K562 (cell line): ENCODE measurements around the gene CFAP69.

Source experiments
- FOXA1 ChIP-seq: fragments of 450-650 bp; IDR thresholded peaks from 2 replicates; pipeline ENCODE4 v1.6.1; 2016; ENCODE audit warnings: mild to moderate bottlenecking, borderline replicate concordance
- MTA2 ChIP-seq: fragments of 450-650 bp; IDR thresholded peaks from 2 replicates; pipeline ENCODE4 v1.6.1; 2016; ENCODE audit warnings: low read depth
- NFIC ChIP-seq: fragments of 450-650 bp; IDR thresholded peaks from 2 replicates; pipeline ENCODE4 v1.6.1; 2017; ENCODE audit warnings: mild to moderate bottlenecking, inconsistent platforms
- SMAD3 ChIP-seq: fragments of 450-650 bp; formaldehyde crosslinking; conservative IDR thresholded peaks from 2 replicates; pipeline ENCODE4 v1.4.0; 2020; ENCODE audit warnings: mild to moderate bottlenecking
- SREBF1 ChIP-seq: fragments of 150-350 bp; IDR thresholded peaks from 2 replicates; pipeline ENCODE4 v1.6.1; 2014; ENCODE audit warnings: antibody characterized with exemption, low read depth, low read length, borderline replicate concordance
- ZC3H11A ChIP-seq: IDR thresholded peaks from 2 replicates; pipeline ENCODE4 v1.6.1; 2012; ENCODE audit warnings: low read depth, low read length, improper control_type of control experiment
- ZNF121 ChIP-seq: sonication (generic); formaldehyde crosslinking; conservative IDR thresholded peaks from 2 replicates; pipeline ENCODE4 v1.8.0; 2022; ENCODE audit warnings: missing genetic modification reagents
- TF ChIP-seq, protein P1 (sequence below), 3 experiments: IDR thresholded peaks in 2 of 3; conservative IDR thresholded peaks in 1 of 3; 2 replicates each; pipeline ENCODE4 v1.5.1; 2011 to 2012; ENCODE audit warnings: low read length in 3 of 3, mild to moderate bottlenecking in 3 of 3, control low read depth in 2 of 3, improper control_type of control experiment in 1 of 3, inconsistent platforms in 1 of 3, low read depth in 1 of 3, mixed read lengths in 1 of 3, moderate library complexity in 1 of 3; ENCODE audit not compliant: insufficient read depth in 2 of 3

DNA sequence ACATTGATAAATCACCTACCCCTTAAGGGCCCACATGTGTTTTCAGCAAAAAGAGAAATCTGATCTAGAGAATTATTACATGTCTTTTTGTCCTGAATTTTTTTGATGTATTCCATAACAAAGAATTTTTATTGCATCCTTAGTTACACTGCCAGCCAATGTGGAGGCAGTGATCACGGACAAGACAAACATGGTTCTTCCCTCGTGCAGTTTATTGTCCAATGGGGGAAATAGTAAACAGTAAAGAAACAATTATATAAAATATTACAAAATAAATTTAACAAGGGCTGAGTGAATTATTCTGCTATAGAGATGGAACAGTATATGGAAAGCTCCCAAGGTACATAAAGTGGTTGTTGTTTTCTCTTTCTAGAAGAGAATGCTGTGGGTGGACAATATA is 31.5 kb upstream of the CFAP69 start:
- TF ChIP-seq SREBF1 = no peak
- no peak for TF ChIP-seq MTA2
- no peak for TF ChIP-seq NFIC
- no peak for TF ChIP-seq ZNF121
- TF ChIP-seq SMAD3 (CRISPR knock-in tag) = no peak
- TF ChIP-seq, protein P1, sequence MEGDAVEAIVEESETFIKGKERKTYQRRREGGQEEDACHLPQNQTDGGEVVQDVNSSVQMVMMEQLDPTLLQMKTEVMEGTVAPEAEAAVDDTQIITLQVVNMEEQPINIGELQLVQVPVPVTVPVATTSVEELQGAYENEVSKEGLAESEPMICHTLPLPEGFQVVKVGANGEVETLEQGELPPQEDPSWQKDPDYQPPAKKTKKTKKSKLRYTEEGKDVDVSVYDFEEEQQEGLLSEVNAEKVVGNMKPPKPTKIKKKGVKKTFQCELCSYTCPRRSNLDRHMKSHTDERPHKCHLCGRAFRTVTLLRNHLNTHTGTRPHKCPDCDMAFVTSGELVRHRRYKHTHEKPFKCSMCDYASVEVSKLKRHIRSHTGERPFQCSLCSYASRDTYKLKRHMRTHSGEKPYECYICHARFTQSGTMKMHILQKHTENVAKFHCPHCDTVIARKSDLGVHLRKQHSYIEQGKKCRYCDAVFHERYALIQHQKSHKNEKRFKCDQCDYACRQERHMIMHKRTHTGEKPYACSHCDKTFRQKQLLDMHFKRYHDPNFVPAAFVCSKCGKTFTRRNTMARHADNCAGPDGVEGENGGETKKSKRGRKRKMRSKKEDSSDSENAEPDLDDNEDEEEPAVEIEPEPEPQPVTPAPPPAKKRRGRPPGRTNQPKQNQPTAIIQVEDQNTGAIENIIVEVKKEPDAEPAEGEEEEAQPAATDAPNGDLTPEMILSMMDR (IDR thresholded peaks at IDR 0.05 in 2 of 3, conservative IDR thresholded peaks at IDR 0.05 in 1 of 3; ENCODE audit: insufficient read depth in 2 of 3, low read depth in 1 of 3, low read length in 3 of 3) = no peak
- no peak for TF ChIP-seq FOXA1
- TF ChIP-seq ZC3H11A = no peak
